ENCODE measurements around the gene FAM9B.

- TF ChIP-seq, protein P1, sequence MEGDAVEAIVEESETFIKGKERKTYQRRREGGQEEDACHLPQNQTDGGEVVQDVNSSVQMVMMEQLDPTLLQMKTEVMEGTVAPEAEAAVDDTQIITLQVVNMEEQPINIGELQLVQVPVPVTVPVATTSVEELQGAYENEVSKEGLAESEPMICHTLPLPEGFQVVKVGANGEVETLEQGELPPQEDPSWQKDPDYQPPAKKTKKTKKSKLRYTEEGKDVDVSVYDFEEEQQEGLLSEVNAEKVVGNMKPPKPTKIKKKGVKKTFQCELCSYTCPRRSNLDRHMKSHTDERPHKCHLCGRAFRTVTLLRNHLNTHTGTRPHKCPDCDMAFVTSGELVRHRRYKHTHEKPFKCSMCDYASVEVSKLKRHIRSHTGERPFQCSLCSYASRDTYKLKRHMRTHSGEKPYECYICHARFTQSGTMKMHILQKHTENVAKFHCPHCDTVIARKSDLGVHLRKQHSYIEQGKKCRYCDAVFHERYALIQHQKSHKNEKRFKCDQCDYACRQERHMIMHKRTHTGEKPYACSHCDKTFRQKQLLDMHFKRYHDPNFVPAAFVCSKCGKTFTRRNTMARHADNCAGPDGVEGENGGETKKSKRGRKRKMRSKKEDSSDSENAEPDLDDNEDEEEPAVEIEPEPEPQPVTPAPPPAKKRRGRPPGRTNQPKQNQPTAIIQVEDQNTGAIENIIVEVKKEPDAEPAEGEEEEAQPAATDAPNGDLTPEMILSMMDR (IDR thresholded peaks at IDR 0.05): no peak
- no peak for TF ChIP-seq POLR2A (IDR thresholded peaks at IDR 0.05)
- no peak for TF ChIP-seq POLR2AphosphoS5 (IDR thresholded peaks at IDR 0.05; ENCODE audit: insufficient read depth in 1 of 2, low read depth in 1 of 2)
Measured at GRCh38 chrX:9038244-9038643, 4.3 kb upstream of the FAM9B start.

Measured in vagina (tissue), 2 donors.